ENCODE results near the gene FILIP1L.

The FILIP1L gene

DNA sequence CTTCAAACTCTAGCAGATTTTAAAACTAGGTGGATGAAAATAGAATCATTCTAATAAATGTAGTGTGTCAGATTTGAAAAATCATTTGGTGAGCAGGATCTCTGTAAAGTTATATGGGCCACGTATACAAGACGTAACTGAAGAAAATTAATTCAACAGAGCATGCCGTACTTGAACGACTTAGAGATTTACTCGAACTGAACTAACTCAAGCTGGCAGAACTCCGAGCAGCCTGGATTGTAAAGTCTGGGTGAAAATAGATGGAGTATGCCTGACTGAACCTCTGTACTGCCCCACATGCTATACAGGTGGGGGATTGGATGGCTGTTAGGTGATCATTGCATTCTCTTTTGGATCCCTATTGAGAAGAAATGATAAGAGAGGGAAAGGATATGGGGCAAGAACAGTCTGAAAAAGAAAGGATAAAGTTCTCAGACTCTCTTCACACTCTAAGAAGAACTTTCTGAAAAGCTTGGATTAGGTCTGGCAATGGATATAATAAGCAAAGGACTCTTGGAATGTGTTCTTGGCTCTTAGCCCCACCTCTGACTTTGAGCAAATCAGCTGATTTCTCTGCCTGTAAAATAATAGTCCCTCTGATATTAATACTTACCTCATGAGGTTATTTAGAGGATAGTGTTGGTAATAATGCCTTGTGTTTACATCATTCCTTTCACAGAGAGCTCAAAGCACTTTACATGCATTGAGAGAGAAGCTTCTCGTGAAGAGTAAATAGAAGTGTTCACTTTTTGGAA lies 147.5 kb downstream of the FILIP1L start:
- no peak for DNase-seq

DNA sequence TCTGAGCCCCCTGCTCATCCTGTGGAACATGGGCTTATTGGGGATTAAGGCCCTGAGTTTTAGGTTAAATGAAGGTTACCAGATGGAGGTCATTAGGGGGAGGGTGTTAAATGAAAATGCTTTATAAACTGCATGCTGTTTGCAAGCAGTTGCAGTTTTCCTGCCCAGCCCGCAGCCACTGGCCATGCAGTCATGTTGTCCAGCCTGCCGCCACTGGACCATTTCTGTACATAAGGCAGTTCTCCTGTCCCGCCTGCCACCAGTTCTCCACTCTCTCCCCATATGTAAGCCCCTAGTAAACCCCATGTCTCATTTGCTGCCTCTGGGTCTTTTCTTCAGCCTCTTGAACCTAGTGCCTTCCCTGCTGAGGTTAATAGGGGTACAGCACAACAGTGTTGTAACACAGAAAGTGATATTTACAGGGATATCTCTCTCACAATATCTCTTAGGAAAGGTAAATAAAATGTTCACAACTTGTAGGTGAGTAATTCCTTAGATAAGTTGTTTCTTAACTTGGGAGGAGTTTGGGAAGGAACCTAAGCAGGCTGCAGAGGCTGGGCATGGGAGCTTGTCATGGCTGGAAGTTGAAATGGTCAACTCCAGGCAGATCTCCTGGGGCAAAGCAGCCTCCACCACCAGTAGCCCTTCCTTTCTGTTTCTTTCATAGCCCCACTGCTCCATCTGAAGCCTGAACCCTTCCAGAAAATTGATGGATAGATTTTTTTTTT lies 148.5 kb downstream of the FILIP1L start:
- DNase-seq, result no peak

DNA sequence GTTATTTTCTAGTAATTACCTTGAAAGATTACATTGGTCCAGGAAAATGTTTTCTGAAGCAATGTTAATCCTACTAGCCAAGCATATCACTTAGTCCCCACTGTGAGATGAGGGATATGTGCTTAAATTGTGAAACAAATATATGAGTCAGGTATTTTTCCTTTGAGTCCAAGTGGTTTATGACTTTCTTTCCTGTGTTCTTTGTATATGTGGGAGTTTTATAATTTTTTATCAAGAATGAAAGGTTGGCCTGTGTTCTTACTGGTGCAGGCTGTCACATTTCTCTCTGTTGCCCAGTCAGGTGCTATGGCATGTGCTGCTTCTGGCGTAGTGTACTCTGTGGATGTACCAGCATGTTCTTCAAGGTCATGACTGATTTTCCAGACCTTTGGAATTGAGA lies 149.2 kb downstream of the FILIP1L start:
- no peak for DNase-seq

DNA sequence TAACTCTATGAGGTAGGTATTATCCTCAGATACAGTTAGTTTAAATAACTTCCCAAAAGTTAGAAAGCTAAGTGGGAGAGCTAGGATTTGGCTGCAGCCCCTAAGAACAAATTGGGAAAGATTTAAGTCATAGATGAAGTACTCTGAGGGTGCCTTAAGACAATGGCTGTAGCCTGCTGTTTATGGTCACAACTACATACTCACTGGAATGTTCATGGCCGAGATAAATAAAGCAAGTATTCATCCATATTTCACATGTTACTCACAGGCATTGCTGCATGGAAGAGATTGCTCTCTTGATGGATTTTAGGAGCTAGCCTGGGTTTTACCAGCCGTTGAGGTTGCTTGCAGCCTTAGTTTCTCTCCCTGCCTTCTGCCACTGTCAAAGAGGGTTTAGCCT lies 151.6 kb downstream of the FILIP1L start:
- DNase-seq, result no peak

DNA sequence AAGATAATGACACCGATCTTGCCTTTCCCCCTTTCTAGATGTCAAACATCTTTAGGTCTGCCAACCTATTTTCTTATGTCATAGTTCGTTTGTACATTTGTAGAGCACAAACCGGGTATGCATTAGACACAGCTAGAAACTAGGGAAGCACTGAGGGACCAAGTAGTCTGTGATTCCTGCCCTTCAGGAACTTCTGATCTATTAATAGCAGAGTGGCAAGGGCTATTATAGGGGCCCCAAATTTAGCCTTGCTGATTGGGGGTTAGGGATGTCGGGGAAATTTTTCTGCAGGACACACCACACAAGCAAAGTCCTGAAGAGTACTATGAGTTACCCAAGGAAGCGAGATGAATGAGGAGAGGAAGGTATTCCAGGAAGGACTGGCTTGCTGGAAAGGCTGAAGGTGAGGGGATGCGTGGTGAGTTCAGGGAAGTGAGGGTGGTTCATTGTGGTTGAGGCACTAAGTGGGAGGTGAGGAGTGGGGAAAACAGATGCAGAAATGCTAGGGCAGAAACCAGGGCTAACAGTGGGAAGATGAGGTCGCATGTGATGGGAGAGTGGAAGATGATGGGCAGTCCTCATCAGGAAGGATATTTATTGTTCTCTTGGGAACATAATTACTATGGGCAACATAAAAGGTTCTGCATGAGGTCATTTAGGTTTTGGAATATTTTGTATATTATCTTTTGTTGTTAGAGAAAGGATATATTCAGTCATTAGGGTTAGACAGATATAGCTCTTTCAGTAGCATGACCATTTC lies 152.4 kb downstream of the FILIP1L start:
- DNase-seq, result no peak

DNA sequence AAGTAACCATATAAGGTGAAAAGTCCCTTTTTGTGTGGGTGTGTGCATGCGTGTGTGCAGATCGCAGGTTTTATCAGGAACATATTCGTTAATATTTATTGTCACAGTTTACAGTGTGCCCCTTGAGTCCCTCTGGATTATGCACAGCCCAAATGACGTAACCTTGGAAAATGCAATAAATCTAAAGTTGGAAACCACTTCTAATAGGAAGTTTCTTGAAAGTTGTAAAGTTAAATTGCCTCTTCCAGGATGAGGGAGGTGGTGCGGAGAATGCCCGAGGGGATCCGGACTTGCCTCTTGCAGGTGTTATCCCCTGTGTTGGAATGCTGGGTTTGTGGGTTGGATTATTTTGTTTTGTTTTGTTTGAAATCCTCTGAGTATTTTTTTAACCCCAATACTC lies 153.4 kb downstream of the FILIP1L start:
- no peak for DNase-seq

DNA sequence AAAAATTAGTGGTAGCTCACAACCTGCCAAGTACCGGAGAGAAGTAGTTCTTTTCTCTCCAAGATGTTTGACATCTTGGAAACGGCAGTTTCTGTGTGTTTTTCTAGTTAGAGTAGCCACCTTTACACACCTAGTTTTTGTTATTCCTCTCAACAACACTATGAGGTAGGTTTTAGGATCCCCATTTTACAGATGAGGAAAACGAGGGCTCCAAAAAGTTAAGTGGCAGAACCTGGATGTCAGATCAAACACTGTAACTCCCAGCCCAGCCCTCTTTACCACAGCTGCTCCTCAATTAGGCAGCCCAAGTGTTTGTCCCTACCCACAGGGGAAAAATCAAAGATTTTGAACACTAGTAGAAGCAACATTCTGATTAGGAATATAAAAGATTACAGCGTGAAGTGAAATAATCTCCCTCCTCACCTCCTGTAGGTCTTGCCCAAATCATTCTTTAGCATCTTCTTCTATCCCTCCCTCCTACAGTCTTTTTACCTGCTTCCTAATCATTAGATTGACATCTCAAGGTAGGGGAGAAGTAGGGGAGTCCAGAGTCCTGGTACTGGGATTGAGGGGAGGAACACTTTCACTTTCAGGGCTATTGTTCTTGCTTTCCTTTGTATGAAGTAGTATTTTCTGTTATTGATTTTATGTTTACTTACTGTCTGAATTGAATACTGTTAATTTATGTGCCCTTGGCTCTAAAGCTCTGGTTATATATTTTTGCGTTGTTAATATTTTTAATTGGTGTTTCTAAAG lies 154.0 kb downstream of the FILIP1L start:
- no peak for DNase-seq

DNA sequence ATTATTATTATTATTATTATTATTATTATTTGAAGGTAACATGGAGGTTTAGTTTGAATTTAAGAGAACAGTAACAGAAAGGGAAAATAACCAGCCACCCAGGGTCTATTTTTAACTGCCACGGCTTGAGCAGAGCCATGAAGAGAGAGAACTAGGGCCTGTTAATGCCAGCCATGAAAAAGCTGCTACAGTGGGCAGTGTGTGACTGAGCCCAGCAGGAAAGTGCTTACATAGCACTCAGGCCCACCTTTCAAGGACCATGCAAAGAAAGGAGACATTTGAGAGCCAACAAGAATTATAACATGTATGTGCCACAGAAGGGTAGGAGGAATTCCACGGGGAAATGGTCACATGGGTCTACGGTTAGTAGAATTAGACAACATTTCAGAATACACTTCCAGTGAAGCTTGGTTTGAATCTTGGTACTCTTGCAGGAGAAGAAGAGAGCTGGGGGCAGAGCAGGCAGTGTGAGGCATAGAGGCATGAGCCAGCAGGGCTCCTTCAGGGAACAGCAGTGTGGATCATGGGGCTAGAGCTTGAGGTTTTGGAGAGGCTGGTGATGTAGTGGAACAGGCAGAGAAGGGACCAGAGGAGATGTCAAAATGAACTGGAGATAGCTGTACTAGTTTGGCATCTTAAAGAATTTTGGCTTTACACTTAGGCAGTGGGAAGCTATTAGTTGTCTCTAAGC lies 155.9 kb downstream of the FILIP1L start:
- DNase-seq, result no peak

DNA sequence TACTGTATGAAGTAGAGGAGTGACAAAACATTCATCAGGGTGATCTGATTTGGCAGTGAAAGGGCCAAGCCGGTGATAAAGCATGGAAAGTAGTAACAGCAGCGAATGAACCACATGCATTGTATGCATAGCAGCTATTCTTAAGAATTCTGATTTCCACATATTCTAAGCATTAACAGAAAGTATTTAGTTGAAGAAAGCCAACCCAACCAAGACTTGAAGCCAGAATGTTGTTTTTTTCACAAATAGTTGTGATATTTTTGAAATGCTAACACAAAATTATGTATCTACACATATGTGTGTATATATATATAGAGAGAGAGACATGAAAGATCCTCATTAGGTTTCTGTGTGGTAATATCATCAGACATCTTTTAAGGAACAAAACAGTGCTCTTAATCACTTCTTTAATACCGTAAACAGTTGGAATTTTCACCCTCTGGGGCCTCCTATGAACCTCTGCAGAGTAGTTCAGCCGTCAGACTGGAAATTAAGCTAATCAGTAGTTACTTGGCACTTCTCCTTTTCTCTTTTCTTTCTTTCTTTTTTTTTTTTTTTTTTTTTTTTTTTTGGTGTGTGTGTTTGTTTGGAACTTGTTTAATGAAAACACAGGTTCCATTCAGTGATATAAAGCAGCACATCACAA lies 157.0 kb downstream of the FILIP1L start:
- DNase-seq, result no peak

DNA sequence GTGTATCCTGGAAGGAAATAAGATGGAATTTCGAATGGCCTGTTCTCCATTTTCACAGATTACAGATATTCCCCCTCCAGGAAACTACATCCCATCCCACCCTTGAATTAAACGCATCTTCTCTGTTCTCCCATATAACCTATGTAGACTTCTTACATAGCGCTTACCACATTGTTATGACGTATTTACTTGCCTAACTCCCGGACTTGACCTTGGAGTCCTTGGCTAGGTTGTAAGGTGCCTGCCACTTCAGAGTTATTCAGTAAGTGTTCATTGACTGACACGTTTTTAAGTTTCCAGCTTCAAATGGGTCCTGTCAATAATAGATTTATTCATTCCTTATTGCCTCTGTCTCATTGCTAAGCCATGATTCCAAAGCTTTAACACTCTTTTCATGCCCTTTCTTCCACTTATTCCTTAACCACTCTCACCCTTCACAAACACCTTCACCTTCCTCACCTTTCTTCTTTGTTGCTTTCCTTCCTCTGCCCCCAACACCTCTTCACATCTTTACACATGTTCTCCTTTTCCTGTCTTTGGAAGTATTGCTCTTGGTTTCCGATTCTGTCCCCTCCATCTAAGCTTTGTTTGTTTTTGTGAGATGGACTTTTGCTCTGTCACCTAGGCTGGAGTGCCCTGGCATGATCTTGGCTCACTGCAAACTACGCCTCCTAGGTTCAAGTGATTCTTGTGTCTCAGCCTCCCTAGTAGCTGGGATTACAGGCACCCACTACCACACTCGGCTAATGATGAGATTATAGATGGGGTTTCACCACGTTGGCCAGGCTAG lies 158.3 kb downstream of the FILIP1L start:
- DNase-seq, result no peak

DNA sequence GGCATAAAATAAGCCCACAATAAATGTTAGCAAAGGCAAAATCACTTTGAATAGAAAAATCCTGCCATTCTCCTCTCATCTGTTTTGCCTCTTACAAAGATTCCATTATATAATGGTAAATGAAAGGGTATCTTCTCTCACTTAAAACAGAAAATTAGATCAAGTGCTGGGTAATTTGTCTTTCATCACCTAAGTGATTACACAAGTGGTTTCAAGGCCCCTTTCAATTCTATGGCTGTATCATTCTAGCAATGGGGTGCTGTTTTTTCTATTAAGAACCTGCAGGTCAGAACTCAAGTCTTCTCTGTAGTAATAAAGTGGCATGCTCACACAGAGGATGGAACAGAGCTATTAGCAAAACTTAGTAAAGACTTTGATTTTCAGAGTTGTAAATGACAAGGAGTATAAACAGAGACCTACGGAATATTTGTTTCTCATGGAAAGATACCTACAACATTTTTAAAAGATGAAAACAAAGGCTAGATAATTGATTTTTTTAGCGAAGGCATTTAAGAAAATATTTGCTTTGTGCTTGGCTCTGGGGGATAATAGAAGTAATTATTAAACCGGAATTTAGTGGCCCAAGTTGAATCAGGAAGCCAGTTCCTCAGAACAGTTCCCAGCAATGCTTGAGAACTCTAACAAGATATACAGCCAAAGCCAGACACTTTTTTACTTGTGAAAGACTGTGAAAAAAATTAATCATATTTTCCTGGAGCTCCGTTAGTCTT lies 159.2 kb downstream of the FILIP1L start:
- DNase-seq, result no peak

DNA sequence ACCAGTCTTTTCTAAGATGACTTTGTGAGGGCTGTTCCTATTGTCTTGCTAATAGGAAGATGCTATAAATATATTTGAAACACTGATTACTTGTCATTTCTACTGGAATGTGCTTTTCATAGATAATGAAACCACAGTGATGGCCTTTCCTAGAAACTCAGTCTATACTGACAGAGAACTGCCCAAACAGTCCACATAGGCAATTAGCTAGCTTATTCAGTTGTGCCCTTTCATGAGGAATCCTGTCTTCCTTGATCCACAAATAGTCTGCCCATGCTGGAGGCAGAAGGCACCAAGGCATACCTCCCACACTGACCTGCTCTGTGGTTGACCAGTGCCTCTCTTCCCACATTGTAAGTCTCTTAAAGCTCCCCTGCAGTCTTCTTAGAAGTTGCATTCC lies 160.7 kb downstream of the FILIP1L start:
- DNase-seq, result no peak

DNA sequence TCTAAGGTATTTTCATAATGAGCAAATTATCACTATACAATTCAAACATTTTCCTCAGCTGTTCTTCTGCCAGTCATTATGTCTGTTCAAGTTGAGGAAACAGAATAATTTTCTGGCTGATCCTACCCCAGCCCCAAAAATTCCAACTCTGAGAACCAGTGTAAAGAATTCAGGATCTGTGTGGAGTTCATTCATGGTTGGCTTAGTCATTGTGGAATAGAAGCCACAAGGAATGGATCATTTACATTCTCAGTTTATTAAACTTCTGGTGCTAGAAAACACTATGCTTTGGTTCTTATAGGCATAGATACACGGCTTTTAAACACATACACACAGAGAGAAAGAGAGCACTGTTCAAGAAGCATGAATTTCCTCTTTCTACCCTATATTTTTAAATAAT lies 162.0 kb downstream of the FILIP1L start:
- no peak for DNase-seq

DNA sequence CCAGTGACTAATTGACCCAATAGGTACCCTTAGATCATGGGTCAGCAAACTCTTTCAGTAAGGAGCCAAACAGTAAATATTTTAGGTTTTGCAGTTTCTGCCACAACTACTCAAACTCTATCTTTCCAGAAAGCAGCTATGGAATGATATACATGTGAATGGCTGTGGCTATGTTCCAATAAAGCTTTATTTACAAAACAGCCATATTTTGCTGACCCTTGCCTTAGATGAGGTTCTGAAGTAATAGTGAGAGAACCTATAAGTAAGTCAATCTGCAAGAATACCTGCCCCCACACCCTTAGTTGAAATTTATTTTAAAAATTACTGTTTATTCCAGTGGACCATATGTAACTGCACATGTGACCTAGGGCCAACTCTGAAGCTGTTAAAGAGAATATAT lies 162.6 kb downstream of the FILIP1L start:
- no peak for DNase-seq

DNA sequence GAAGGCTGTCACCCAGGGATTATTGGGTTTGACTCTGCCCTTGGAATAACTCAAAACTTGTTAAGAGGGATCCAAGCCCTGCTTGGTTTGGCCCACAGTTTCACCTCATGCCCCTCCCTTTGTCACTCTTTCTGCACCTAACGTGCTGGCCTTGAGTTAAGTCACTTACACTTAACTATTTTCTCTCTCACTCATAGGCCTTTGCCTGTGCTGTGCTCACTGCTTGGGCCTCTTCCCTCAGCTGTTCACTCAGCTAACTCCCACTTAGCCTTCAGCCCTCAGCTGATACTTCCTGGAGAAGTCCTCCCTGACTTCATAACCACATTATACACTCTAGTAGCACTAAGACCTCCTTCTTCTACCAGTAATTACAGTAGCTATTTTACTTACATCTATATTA lies 163.4 kb downstream of the FILIP1L start:
- DNase-seq, result no peak

DNA sequence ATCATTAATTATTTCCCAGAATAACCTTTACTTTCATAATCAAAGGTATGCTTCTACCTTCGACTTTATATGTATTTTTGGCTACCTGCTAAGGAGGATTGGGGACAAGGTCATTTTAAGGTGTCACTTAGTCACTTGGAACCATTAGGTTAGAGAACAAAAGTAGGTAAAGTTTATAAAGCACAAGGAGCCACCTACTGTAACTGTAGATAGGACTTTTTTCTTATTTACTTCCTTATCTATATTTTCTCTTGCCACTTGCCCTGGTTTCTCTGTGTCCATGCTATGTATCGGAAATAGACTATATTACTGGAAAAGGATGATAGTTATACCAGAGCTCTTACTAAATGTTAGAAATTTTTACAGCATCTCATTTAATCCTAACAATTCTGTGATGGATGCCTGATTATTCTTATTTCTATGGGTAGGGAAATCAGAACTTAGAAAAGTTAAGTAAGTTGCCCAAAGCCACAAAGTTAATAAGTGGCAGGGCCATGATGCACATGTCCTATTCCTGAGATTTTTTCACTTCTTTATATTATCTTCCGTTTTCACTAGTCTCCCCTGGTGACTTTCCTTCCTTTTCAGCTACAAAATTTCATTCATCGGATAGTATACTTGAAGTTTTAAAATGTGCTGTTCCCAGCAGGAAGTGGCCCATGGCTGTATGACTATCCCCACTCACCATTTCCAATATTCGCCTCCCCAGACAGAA lies 164.2 kb downstream of the FILIP1L start:
- DNase-seq, result no peak

DNA sequence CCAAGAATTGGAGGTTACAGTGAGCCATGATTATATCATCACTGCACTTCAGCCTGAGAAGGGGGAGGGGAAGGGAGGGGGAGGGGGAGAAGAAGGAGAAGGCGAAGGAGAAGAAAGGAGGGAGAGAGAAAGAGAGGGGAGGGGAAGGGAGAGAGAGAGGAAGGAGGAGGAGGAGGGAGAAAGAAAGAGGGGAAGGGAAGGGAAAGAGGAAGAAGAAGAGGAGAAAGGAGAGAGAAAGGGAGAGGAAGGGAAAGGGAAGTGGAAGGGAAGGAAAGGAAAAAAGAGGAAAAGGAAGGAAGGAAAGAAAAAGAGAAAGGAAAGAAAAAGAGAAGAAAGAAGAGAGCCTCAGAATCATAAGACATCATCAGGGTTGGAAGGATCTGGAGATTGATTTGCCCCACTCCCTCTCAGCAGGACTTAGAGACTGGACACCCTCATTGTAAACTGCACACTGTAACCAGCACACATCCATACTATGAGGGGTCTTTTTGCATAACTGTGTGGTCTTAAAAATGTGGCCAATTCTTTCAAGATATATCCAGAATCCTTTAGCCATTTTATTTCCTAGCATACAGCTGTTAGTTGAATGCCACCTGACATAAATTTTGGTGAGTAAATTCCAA lies 165.7 kb downstream of the FILIP1L start:
- no peak for DNase-seq

DNA sequence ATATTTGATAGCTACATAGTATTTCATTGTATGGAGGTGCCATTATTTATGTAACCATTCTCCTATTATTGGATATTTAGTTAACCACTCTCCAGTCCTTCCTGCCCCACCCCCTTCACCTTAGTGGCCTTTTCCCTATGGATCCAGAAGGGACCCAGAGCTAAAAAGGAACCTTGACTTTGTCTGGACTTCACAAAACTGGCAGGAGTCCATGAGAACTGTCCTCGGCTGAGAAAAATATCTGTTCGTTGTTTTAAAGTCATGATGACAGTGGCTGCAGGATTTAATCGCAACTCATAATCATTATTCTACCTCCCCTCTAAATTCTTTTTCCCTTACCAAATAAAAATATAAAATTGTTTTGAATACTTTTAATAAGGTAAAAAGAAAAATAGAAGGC lies 166.9 kb downstream of the FILIP1L start:
- DNase-seq, result no peak

DNA sequence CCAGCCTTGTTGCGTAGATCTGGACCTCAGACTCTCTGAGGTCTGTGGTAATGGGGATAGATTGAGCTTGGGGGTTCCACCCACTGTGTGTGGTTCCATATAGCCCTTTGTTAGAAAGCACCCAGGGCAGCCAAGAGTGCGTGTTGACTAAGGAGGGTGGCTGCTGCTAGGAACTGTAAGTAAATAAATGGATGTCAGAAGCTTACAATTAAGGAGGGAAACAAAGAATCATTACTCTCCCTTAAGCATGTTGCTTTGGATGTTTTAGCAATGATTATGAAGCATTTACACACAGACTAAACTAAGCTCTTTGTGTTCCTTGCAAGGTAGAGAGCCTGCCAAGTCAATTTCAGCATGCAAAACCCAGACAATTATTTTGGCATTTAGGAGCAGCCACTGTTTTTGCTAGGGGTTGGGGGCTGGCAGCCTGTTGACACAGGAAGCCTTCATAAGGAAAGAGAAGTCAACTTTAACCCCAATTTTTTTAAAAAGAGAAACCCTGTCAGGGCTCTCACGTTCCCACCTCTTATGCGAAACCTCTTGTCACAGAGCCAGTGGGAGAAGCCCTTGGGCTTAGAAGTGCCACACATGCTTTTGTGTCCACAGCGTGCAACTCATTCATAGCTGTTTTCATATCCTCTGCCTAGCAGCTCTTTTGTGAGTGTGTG lies 168.8 kb downstream of the FILIP1L start:
- DNase-seq, result no peak
